ENCODE measurements around the gene CDCA7. TPM values are rescaled to one million over a fixed set of nuclear protein-coding genes. Genes with fewer than 3 reads are reported as not detected.

Gene CDCA7
- total RNA-seq, 1 donor: 5.6 TPM

DNA sequence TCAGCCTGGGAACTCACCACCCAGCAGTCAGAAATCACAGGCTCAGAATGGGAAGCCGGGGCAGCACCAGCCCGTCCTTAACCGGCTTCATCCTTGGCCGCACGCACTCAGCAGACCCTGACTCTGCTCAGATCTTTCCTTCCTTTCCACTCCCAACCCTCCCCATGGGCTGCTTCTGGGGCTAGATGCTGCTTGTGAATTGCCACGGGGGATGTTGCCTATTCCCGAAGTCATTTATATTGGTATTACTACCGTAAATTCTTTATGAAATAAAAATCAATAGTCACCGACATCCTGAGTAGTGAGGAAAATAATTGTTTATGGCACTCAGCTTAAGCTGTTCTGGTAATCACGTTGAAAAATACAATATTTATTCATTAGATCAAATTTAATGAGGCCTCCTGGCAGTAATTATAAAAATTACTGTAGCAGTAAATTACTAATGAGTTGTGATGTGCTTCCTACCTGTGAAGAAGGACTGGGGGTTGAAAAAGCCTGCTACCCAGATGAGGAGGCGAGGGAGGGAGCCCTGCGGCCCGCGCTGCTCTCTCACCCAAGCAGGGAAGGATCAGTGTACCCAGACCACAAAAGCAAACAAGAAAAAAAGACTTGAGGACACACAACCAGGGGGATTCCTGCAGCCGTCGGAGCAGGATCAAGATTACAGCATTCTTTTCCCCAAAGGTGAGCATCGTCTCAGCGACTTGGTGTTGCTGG is 31.5 kb downstream of the CDCA7 start:
- DNase-seq (ENCODE audit: low read depth): no peak
- no peak overlapping the region for H3K4me3 ChIP-seq (ENCODE audit: low read depth, low read length)
- TF ChIP-seq, protein P1, sequence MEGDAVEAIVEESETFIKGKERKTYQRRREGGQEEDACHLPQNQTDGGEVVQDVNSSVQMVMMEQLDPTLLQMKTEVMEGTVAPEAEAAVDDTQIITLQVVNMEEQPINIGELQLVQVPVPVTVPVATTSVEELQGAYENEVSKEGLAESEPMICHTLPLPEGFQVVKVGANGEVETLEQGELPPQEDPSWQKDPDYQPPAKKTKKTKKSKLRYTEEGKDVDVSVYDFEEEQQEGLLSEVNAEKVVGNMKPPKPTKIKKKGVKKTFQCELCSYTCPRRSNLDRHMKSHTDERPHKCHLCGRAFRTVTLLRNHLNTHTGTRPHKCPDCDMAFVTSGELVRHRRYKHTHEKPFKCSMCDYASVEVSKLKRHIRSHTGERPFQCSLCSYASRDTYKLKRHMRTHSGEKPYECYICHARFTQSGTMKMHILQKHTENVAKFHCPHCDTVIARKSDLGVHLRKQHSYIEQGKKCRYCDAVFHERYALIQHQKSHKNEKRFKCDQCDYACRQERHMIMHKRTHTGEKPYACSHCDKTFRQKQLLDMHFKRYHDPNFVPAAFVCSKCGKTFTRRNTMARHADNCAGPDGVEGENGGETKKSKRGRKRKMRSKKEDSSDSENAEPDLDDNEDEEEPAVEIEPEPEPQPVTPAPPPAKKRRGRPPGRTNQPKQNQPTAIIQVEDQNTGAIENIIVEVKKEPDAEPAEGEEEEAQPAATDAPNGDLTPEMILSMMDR (IDR thresholded peaks at IDR 0.05; ENCODE audit: insufficient read depth, low read depth, low read length): no peak

DNA sequence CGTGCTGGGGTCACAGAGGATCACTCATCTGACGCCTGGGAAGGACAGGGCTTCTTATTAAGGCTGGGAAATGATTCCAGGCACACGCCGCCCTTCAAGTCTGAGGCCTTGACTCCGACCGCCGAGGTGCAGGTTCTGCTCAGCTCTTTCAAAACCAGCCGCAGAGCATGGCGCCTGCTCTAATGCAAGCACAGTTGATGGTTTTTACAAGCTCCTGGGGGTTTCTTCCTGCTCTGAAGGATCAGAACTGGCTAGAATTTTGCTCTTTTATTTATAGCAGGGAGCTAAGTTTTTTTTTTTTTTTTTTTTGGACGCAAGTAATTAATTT is 32.0 kb downstream of the CDCA7 start:
- DNase-seq (ENCODE audit: low read depth): no peak
- TF ChIP-seq, protein P1 (IDR thresholded peaks at IDR 0.05; ENCODE audit: insufficient read depth, low read depth, low read length): no peak
- no peak overlapping the region for H3K4me3 ChIP-seq (ENCODE audit: low read depth, low read length)

DNA sequence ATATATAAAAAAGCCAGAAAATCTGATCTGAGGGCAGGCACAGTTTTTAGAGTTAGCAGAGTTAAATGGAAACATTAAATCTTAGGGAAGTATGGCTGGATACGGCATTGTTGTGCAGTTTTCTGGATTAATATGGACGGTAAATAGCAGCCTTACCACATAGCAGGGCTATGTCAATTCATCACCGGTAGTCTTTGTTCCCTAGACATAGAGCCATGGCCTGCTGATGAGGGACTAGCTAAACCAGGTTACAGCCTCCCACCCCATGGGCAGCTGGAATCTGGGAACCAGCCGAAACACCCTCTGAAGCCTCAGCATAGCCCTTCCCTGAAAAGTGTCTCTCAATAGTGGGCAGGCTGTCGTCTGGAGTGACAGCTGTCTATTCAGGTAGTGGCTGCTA is 32.4 kb downstream of the CDCA7 start:
- no peak overlapping the region for H3K4me3 ChIP-seq (ENCODE audit: low read depth, low read length)
- no peak for DNase-seq (ENCODE audit: low read depth)
- TF ChIP-seq, protein P1 (IDR thresholded peaks at IDR 0.05; ENCODE audit: insufficient read depth, low read depth, low read length): no peak

DNA sequence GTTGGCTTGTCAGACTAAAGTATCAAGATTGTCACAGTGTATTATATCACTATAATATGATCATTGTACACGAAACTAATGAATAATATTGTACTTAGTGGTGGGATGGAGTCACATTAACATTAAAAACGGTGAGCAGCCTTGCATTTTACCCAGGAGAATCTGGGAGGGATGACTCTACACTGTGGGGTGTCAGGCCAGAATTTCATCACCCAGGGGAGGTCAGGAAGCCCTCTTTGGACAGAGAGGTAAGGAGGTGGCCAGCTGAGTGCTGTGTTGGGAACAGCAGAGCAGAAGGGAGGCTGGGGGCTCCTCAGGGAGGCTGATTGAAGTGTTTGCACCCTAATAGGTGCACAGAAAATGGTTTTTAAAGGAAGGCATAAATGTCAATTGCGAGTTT is 33.0 kb downstream of the CDCA7 start:
- DNase-seq (ENCODE audit: low read depth): no peak
- no peak overlapping the region for H3K4me3 ChIP-seq (ENCODE audit: low read depth, low read length)
- TF ChIP-seq, protein P1 (IDR thresholded peaks at IDR 0.05; ENCODE audit: insufficient read depth, low read depth, low read length): no peak

DNA sequence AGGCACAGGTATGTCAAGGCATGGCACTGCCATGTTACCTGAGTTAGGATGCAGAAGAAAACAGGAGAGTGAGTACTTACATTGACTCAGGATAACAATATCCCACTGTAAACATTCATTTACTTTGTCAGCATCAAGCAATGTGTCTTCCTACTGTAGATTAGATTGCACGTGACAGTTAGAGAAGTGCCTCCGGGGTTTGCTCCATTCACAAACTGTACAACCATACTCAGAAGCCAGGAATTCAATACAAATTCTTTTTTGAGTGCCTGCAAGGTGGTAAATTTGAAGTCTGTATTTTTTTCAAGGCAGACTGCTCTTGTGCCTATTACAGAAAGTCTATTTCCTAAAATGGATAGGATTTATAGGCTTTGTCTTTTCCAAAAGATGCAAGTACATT is 34.1 kb downstream of the CDCA7 start:
- DNase-seq (ENCODE audit: low read depth): no peak
- H3K4me3 ChIP-seq (ENCODE audit: low read depth, low read length): no peak overlapping the region
- TF ChIP-seq, protein P1 (IDR thresholded peaks at IDR 0.05; ENCODE audit: insufficient read depth, low read depth, low read length): no peak

DNA sequence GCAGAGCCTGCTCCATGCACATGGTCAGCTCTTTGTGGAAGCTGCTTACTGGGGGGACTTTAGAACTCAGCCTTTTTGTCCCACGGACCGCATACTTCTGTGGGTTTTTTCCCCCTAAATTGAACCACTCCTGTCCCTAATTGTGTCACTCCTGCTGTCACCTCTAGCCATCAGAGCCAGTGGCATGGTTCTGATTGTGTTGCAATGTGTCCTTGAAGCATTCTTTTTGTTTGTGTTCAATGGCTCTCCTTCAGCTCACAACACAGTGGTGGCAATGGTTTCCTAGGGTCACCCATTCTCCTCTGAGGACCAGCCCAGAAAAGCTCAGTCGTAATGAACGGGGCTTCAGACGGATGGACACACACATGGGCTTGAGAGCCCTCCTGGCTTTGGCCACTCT is 35.4 kb downstream of the CDCA7 start:
- no peak for DNase-seq (ENCODE audit: low read depth)
- TF ChIP-seq, protein P1 (IDR thresholded peaks at IDR 0.05; ENCODE audit: insufficient read depth, low read depth, low read length): no peak

DNA sequence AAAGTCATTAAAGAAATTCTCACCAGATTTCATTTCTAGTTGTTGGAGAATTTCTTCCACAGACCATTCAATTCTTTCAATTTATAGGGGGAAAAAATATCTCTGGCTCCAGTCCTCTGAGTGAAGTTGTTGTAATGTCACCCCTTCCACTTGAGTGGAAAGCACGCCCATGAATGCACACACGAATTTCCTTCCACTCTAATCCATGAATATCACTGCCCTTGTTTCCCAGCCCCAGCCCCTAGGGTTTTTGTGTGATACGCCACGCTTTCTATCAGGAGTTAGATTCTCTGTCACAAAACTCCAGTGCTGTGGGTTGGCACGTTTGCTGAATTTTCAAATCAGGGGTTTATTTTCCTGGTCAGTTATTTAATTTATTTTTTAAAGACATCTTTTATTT is 38.1 kb downstream of the CDCA7 start:
- TF ChIP-seq, protein P1 (IDR thresholded peaks at IDR 0.05; ENCODE audit: insufficient read depth, low read depth, low read length): no peak
- DNase-seq (ENCODE audit: low read depth): no peak
- no peak overlapping the region for H3K4me3 ChIP-seq (ENCODE audit: low read depth, low read length)

More for the DNA sequence above, 35.4 kb downstream of the CDCA7 start:
- H3K4me3 ChIP-seq (ENCODE audit: low read depth, low read length): no peak overlapping the region
